ENCODE measurements around the gene ATXN7. TPM values are rescaled to one million over a fixed set of nuclear protein-coding genes. Genes with fewer than 3 reads are reported as not detected.

ATXN7 gene
- total and polyA plus RNA-seq, 2 of the 13 experiments (the other 11 are each of a cell fraction or from before 2014, with no cell fraction given): 13.8 to 20.0 TPM

DNA sequence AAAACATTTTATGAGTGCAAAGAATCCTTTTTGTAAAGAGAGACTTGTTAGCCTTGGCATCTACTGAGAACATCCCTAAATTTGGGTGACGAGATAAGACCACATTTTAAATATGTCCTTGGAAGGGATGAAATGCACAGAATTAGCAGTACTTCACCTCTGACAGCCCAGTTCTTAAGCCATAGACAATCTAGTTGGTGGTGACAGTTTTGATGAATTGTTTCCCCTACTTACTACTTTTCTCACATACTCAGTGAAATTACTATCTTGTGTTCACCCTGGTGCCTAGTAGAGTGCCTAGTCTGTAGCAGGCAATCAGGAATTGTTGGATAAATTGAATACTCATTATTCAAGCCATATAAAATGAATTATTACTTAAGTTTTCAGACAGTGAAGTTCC lies 45.1 kb downstream of the ATXN7 start (continued):
- TF ChIP-seq, protein P1, sequence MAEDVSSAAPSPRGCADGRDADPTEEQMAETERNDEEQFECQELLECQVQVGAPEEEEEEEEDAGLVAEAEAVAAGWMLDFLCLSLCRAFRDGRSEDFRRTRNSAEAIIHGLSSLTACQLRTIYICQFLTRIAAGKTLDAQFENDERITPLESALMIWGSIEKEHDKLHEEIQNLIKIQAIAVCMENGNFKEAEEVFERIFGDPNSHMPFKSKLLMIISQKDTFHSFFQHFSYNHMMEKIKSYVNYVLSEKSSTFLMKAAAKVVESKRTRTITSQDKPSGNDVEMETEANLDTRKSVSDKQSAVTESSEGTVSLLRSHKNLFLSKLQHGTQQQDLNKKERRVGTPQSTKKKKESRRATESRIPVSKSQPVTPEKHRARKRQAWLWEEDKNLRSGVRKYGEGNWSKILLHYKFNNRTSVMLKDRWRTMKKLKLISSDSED (CRISPR knock-in tag; IDR thresholded peaks at IDR 0.05): no peak
- TF ChIP-seq MED1 (CRISPR knock-in tag; IDR thresholded peaks at IDR 0.05) (no peak), ZMYM2 (CRISPR knock-in tag; IDR thresholded peaks at IDR 0.05) (no peak)

DNA sequence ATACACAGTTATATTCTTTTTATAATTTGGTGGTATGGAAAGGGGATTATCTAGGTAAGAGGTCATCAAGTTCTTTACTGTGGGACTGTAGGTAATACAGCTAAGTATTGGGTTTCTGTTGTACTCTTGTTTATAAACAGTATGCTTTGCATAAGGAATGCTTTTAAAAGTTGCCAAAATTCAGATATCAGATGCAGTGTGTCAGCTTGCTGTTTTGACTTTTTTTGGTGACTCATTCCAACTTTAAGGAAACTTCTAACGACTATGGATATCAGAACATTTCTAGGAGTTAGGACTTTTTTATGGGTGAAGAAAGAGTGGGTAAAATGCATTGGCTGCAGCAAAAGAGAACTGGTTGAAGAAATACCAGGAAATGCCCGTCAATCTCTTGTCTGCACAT lies 45.8 kb downstream of the ATXN7 start:
- Histone ChIP-seq H3K27me3 (ENCODE audit: control insufficient read depth in 1 of 2, insufficient read depth in 2 of 2, low read length in 2 of 2) (no peaks in the 10 kb centered on the region), H3K9me3 (ENCODE audit: low read length) (no peaks in the 10 kb centered on the region), H3K27ac (ENCODE audit: extremely low read length, insufficient read depth, low read length) (no peak overlapping the region), H3K4me2 (ENCODE audit: low read depth, low read length) (no peak overlapping the region), H3K9ac (ENCODE audit: insufficient read depth, low read depth, low read length) (no peak overlapping the region), H3K4me1 (ENCODE audit: insufficient read depth, low read length) (peaks cover 29% of the 10 kb centered on the region), H3K36me3 (replicated peaks in 1 of 2; ENCODE audit: control insufficient read depth in 1 of 2, insufficient read depth in 2 of 2, low read length in 2 of 2) (no peaks in the 10 kb centered on the region; a peak in 1 of 5 replicates), H4K20me1 (ENCODE audit: insufficient read depth, low read length) (no peaks in the 10 kb centered on the region), H3K79me2 (ENCODE audit: insufficient read depth, low read length) (peaks cover 16% of the 10 kb centered on the region), H2AFZ (ENCODE audit: low read length) (no peak overlapping the region), H3K4me3 (replicated peaks in 1 of 3; ENCODE audit: insufficient read depth in 1 of 3, low read depth in 2 of 3, low read length in 3 of 3) (no peak overlapping the region)
- no TSS peak for BruUV-seq (replicated peaks)
- no peak for DNase-seq (ENCODE audit: low spot score)
- CTCF ChIA-PET (ENCODE audit: low intra/inter-chr PET ratio, low total read pairs): no interaction called here
- ATAC-seq: no peak
- POLR2A ChIA-PET: no interaction called here
- no peak for FAIRE-seq
- intact Hi-C loops (cut with micrococcal nuclease; ENCODE audit: unreplicated experiment) (no loop called here), in situ Hi-C loops (cut with HindIII; ENCODE audit: extremely low pct_ligation_motif_present, low pct_unique_long_range_greater_than_20kb) (no loop called here)
- TF ChIP-seq THYN1 (CRISPR knock-in tag; IDR thresholded peaks at IDR 0.05; ENCODE audit: borderline replicate concordance, low read depth) (no peak), ISL2 (CRISPR knock-in tag; IDR thresholded peaks at IDR 0.05) (no peak), ZNF260 (CRISPR knock-in tag; IDR thresholded peaks at IDR 0.05; ENCODE audit: borderline replicate concordance, low read depth) (no peak), PRMT3 (CRISPR knock-in tag; IDR thresholded peaks at IDR 0.05; ENCODE audit: borderline replicate concordance, low read depth) (no peak), FOSL1 (CRISPR knock-in tag; IDR thresholded peaks at IDR 0.05; ENCODE audit: borderline replicate concordance) (no peak), MTA3 (CRISPR knock-in tag; IDR thresholded peaks at IDR 0.05) (no peak), CEBPB (IDR thresholded peaks at IDR 0.05; ENCODE audit: borderline replicate concordance, low read depth, low read length) (no peak)
- TF ChIP-seq, protein P2, sequence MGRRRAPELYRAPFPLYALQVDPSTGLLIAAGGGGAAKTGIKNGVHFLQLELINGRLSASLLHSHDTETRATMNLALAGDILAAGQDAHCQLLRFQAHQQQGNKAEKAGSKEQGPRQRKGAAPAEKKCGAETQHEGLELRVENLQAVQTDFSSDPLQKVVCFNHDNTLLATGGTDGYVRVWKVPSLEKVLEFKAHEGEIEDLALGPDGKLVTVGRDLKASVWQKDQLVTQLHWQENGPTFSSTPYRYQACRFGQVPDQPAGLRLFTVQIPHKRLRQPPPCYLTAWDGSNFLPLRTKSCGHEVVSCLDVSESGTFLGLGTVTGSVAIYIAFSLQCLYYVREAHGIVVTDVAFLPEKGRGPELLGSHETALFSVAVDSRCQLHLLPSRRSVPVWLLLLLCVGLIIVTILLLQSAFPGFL (CRISPR knock-in tag; IDR thresholded peaks at IDR 0.05): no peak
- TF ChIP-seq, protein P3, sequence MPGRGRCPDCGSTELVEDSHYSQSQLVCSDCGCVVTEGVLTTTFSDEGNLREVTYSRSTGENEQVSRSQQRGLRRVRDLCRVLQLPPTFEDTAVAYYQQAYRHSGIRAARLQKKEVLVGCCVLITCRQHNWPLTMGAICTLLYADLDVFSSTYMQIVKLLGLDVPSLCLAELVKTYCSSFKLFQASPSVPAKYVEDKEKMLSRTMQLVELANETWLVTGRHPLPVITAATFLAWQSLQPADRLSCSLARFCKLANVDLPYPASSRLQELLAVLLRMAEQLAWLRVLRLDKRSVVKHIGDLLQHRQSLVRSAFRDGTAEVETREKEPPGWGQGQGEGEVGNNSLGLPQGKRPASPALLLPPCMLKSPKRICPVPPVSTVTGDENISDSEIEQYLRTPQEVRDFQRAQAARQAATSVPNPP (CRISPR knock-in tag; IDR thresholded peaks at IDR 0.05): no peak
- TF ChIP-seq, protein P4, sequence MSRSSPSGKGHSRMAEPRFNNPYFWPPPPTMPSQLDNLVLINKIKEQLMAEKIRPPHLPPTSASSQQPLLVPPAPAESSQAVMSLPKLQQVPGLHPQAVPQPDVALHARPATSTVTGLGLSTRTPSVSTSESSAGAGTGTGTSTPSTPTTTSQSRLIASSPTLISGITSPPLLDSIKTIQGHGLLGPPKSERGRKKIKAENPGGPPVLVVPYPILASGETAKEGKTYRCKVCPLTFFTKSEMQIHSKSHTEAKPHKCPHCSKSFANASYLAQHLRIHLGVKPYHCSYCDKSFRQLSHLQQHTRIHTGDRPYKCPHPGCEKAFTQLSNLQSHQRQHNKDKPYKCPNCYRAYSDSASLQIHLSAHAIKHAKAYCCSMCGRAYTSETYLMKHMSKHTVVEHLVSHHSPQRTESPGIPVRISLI (CRISPR knock-in tag; IDR thresholded peaks at IDR 0.05; ENCODE audit: borderline replicate concordance): no peak
- TF ChIP-seq, protein P5, sequence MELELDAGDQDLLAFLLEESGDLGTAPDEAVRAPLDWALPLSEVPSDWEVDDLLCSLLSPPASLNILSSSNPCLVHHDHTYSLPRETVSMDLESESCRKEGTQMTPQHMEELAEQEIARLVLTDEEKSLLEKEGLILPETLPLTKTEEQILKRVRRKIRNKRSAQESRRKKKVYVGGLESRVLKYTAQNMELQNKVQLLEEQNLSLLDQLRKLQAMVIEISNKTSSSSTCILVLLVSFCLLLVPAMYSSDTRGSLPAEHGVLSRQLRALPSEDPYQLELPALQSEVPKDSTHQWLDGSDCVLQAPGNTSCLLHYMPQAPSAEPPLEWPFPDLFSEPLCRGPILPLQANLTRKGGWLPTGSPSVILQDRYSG (CRISPR knock-in tag; IDR thresholded peaks at IDR 0.05): no peak
- WGBS (ENCODE audit: low lambda C conversion rate): 97% methylated on average over 2 of the region's 2 CpGs

Measured in HepG2 (cell line).